ENCODE results near the gene FHDC1. TPM values are rescaled to one million over a fixed set of nuclear protein-coding genes. Genes with fewer than 3 reads are reported as not detected.

The FHDC1 gene
- polyA plus RNA-seq, 3 donors, result 0.21 TPM; not detected in 2

DNA sequence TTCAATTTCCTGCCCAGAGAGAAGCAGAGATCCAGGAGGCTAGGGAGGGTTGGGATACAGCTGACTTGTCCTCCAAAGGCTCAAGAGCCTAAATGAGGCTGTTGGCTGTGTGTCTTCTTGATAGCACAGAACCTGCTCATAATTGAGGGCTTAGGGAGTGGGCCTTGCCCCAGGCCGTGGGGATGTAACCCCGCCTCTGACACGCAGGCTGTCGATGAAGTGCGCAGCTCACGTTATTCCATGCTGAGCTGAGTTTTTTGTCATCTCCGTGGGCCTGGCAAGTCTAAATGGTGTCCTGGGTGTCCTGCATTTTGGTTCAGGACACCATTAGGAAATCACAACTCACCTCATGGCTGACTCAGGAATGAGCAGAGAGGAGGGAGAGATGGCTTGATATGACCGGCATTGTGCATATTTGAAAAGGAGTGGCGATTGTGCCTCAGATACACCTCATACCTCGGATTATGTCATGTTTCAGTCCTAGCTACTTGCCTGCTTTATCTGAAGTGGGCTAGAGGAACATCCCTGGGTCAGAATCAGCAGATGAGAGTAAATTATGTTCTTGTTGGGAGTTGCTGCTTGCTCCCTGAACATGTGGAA, 43.7 kb downstream of the FHDC1 start:
- Mint-ChIP-seq H3K36me3 (no peaks in the 10 kb centered on the region), H3K4me3 (no peak overlapping the region), H3K9me3 (peaks cover 0 to 3% (median 0%) of the 10 kb centered on the region in 7 donors), H3K4me1 (no peaks in the 10 kb centered on the region), H3K27me3 (ENCODE audit: low read depth in 3 of 3) (peaks cover 0 to 1% (median 0%) of the 10 kb centered on the region in 3 donors), H3K27ac (no peak overlapping the region)
- no peak overlapping the region for H3K4me2 ChIP-seq (replicated peaks; ENCODE audit: extremely low read depth, low read length, poor library complexity, severe bottlenecking)
- no peak for DNase-seq
- no peak overlapping the region for H3K27ac ChIP-seq (ENCODE audit: low read depth in 1 of 2, low read length in 2 of 2)
- H3K79me2 ChIP-seq (ENCODE audit: insufficient read depth, low read length), result no peaks in the 10 kb centered on the region
- TF ChIP-seq, protein P1, sequence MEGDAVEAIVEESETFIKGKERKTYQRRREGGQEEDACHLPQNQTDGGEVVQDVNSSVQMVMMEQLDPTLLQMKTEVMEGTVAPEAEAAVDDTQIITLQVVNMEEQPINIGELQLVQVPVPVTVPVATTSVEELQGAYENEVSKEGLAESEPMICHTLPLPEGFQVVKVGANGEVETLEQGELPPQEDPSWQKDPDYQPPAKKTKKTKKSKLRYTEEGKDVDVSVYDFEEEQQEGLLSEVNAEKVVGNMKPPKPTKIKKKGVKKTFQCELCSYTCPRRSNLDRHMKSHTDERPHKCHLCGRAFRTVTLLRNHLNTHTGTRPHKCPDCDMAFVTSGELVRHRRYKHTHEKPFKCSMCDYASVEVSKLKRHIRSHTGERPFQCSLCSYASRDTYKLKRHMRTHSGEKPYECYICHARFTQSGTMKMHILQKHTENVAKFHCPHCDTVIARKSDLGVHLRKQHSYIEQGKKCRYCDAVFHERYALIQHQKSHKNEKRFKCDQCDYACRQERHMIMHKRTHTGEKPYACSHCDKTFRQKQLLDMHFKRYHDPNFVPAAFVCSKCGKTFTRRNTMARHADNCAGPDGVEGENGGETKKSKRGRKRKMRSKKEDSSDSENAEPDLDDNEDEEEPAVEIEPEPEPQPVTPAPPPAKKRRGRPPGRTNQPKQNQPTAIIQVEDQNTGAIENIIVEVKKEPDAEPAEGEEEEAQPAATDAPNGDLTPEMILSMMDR (IDR thresholded peaks at IDR 0.05), result no peak
- no peaks in the 10 kb centered on the region for H3K9me3 ChIP-seq (replicated peaks in 1 of 2; ENCODE audit: control insufficient read depth in 1 of 2, insufficient read depth in 1 of 2, low read length in 2 of 2)
- no peaks in the 10 kb centered on the region for H3K4me1 ChIP-seq (ENCODE audit: control insufficient read depth in 1 of 2, insufficient read depth in 2 of 2, low read length in 2 of 2)
- no peak overlapping the region for H3K9ac ChIP-seq (ENCODE audit: insufficient read depth, low read length, poor library complexity, severe bottlenecking)
- H3K4me3 ChIP-seq (replicated peaks in 1 of 3; ENCODE audit: low read depth in 2 of 3, low read length in 3 of 3), result no peak overlapping the region
- intact Hi-C loops (cut with micrococcal nuclease), result no loop called here
- H3K36me3 ChIP-seq (replicated peaks in 1 of 2; ENCODE audit: control insufficient read depth in 1 of 2, insufficient read depth in 2 of 2, low read length in 2 of 2), result no peaks in the 10 kb centered on the region
- no peaks in the 10 kb centered on the region for H4K20me1 ChIP-seq (ENCODE audit: insufficient read depth, low read length)
- no peak overlapping the region for H2AFZ ChIP-seq (ENCODE audit: insufficient read depth, low read depth, low read length, poor library complexity, severe bottlenecking)
- H3K27me3 ChIP-seq (ENCODE audit: control insufficient read depth in 2 of 2, insufficient read depth in 2 of 2, low read length in 2 of 2), result no peaks in the 10 kb centered on the region
- WGBS (ENCODE audit: insufficient coverage), result 94% methylated on average over 7 of the region's 10 CpGs

GRCh38 chr4:152981278-152981677, 45.2 kb downstream of the FHDC1 start:
- DNase-seq, result no peak
- peaks cover 0 to 3% (median 0%) of the 10 kb centered on the region in 7 donors for H3K9me3 Mint-ChIP-seq
- WGBS (ENCODE audit: insufficient coverage), result no CpG with 5 or more reads among the region's 5 CpGs
- H3K36me3 Mint-ChIP-seq, result no peaks in the 10 kb centered on the region
- no peaks in the 10 kb centered on the region for H3K36me3 ChIP-seq (replicated peaks in 1 of 2; ENCODE audit: control insufficient read depth in 1 of 2, insufficient read depth in 2 of 2, low read length in 2 of 2)
- H3K4me3 ChIP-seq (replicated peaks in 1 of 3; ENCODE audit: low read depth in 2 of 3, low read length in 3 of 3), result no peak overlapping the region
- no peak overlapping the region for H3K4me3 Mint-ChIP-seq
- H3K9ac ChIP-seq (ENCODE audit: insufficient read depth, low read length, poor library complexity, severe bottlenecking), result no peak overlapping the region
- H3K27me3 ChIP-seq (ENCODE audit: control insufficient read depth in 2 of 2, insufficient read depth in 2 of 2, low read length in 2 of 2), result no peaks in the 10 kb centered on the region
- TF ChIP-seq, protein P1 (IDR thresholded peaks at IDR 0.05), result no peak
- no peaks in the 10 kb centered on the region for H3K9me3 ChIP-seq (replicated peaks in 1 of 2; ENCODE audit: control insufficient read depth in 1 of 2, insufficient read depth in 1 of 2, low read length in 2 of 2)
- intact Hi-C loops (cut with micrococcal nuclease), result no loop called here
- H2AFZ ChIP-seq (ENCODE audit: insufficient read depth, low read depth, low read length, poor library complexity, severe bottlenecking), result no peak overlapping the region
- H3K4me2 ChIP-seq (replicated peaks; ENCODE audit: extremely low read depth, low read length, poor library complexity, severe bottlenecking), result no peak overlapping the region
- no peaks in the 10 kb centered on the region for H4K20me1 ChIP-seq (ENCODE audit: insufficient read depth, low read length)
- H3K27me3 Mint-ChIP-seq (ENCODE audit: low read depth in 3 of 3), result peaks cover 0 to 2% (median 1%) of the 10 kb centered on the region in 3 donors
- no peak overlapping the region for H3K27ac ChIP-seq (ENCODE audit: low read depth in 1 of 2, low read length in 2 of 2)
- H3K4me1 ChIP-seq (ENCODE audit: control insufficient read depth in 1 of 2, insufficient read depth in 2 of 2, low read length in 2 of 2), result no peaks in the 10 kb centered on the region
- no peaks in the 10 kb centered on the region for H3K4me1 Mint-ChIP-seq
- no peak overlapping the region for H3K27ac Mint-ChIP-seq
- no peaks in the 10 kb centered on the region for H3K79me2 ChIP-seq (ENCODE audit: insufficient read depth, low read length)
